ENCODE data around the gene CREB5.

Gene CREB5

GRCh38 chr7:28560767-28561166 is 148.4 kb downstream of the CREB5 start:
- no peak overlapping the region for H3K27ac ChIP-seq
- TF ChIP-seq, protein P1, sequence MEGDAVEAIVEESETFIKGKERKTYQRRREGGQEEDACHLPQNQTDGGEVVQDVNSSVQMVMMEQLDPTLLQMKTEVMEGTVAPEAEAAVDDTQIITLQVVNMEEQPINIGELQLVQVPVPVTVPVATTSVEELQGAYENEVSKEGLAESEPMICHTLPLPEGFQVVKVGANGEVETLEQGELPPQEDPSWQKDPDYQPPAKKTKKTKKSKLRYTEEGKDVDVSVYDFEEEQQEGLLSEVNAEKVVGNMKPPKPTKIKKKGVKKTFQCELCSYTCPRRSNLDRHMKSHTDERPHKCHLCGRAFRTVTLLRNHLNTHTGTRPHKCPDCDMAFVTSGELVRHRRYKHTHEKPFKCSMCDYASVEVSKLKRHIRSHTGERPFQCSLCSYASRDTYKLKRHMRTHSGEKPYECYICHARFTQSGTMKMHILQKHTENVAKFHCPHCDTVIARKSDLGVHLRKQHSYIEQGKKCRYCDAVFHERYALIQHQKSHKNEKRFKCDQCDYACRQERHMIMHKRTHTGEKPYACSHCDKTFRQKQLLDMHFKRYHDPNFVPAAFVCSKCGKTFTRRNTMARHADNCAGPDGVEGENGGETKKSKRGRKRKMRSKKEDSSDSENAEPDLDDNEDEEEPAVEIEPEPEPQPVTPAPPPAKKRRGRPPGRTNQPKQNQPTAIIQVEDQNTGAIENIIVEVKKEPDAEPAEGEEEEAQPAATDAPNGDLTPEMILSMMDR (conservative IDR thresholded peaks at IDR 0.05), result no peak

DNA sequence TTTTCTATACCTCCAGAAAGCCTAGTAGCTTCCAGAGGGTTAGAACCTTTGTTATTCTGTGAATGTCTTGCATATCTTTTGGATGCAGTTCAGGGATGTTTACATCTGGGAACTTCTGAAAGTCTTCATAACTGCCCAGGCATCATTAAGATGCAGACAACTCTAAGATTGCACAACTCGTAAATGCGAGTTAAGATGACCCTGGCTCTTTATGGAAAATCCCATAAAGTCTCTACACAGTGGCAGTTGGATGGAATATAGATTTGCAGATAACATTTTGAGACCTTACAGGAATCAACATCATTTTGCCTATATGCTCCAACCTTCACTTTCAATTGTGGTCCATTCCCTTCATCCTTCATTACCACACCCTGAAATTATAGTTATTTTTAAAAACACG is 151.7 kb downstream of the CREB5 start:
- H3K27ac ChIP-seq, result no peak overlapping the region
- TF ChIP-seq, protein P1 (conservative IDR thresholded peaks at IDR 0.05), result no peak

DNA sequence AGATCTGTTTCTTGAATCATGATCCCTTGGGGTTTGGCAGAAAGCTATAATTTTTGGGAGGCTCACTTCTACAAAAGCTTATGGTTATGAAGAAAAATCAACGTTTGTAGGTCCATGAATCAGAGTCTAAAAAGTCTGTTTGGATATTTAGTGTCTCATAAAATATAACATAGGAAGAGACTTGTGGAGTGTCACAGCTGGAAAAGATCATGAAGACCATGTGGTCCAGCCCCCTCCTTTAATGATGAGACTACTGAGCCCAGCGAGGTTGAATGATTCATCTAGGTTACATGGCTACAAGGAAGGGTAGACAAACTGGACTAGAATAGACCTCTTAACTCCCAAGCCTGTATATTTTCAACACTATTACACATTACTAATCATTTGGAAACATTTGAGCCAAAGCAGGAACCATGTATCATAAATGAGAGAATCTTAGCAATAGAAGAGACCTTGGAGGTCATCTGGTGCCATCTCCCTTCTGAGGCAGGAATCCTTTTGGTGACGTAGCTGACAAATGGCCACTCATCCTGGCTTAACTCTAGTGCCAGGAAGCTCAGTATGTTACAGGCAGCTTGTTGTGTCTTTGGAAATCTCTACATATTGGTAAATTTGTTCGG is 152.5 kb downstream of the CREB5 start:
- no peak overlapping the region for H3K27ac ChIP-seq
- TF ChIP-seq, protein P1 (conservative IDR thresholded peaks at IDR 0.05), result no peak

DNA sequence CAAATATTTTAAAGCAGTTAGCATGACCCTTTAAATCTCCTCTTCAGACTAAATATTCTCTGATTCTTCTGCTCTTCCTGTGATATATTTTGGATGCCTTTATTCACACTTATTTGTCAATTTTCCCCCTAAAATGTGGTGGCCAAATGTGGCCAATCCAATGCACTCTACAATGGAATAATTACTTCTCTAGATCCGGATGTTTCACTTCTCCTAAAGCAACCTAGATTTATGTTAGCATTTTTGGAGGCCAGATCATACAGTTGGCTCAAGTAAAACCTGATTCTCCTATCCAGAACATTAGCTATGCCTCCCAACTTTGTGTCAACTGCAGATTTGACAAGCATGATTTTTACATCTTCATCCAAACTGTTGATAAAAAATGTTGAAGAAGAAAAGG is 153.7 kb downstream of the CREB5 start:
- TF ChIP-seq, protein P1 (conservative IDR thresholded peaks at IDR 0.05), result no peak
- no peak overlapping the region for H3K27ac ChIP-seq

GRCh38 chr7:28570113-28570969 is 158.0 kb downstream of the CREB5 start:
- no peak overlapping the region for H3K27ac ChIP-seq
- TF ChIP-seq, protein P1 (conservative IDR thresholded peaks at IDR 0.05), result no peak

- TF ChIP-seq, protein P1 (conservative IDR thresholded peaks at IDR 0.05), result no peak
These were observed 158.6 kb downstream of the CREB5 start for GRCh38 chr7:28570970-28571288.

DNA sequence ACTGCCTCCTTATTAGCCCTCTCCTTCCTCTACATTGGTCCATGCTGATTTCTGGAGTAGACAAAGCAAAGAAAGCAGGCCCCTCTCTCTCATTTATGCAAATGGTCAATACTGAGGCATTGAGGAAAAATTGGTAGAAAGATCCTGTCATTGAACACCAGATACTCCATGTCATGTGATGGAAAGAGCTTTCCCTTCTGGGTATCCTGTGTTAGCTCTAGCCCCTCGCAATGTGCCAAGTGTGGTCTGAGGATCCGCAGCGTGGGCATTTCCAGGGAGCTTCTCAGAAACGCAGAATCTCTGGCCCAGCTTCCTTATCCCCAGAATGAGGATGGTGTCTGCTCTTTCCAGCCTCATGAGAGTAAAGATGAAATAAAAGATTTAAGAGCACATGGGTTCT is 159.1 kb downstream of the CREB5 start:
- no peak overlapping the region for H3K27ac ChIP-seq
- TF ChIP-seq, protein P1 (conservative IDR thresholded peaks at IDR 0.05), result no peak

More at GRCh38 chr7:28570970-28571288, 158.6 kb downstream of the CREB5 start:
- H3K27ac ChIP-seq, result no peak overlapping the region

Data from VCaP (cell line).